A549 (cell line): Measurements from ENCODE around the gene ASB5. TPM values are rescaled to one million over a fixed set of nuclear protein-coding genes. Genes with fewer than 3 reads are reported as not detected.

ENCODE experiments used
- ATAC-seq, 2 experiments: fragments of 200-7000 bp in 1 of 2; fragments of >200 bp in 1 of 2; cut with Nextera tagmentation in 1 of 2; cut with Tn5 transposase in 1 of 2; 3 replicates each; pipeline versions ENCODE4 v1.8.0 to v1.9.1; 2018 to 2020; ENCODE audit warnings: mild to moderate bottlenecking in 1 of 2, moderate library complexity in 1 of 2
- CTCF ChIA-PET: fragments of 300-600 bp; sonication (Branson Sonifier 250); formaldehyde crosslinking; extraction: SDS; loops from one replicate; lab custom pipeline; 2021; ENCODE audit warnings: antibody characterized with exemption, inconsistent platforms; lab: Yijun Ruan, JAX
- POLR2A ChIA-PET: fragments of 350-600 bp; formaldehyde crosslinking; extraction: SDS; loops from one replicate; lab custom pipeline; 2021; ENCODE audit warnings: antibody characterized with exemption, inconsistent platforms; lab: Yijun Ruan, JAX
- DNase-seq, 2 experiments: peaks; one replicate each; pipeline versions ENCODE4 v3.0.0 to v3.0.0-alpha.2; 2011 to 2016; ENCODE audit warnings: low read depth in 1 of 2, low spot score in 1 of 2
- FAIRE-seq: peaks from 2 replicates; lab custom pipeline; 2011; peaks lifted over from hg19 to GRCh38; lab: Jason Lieb, UNC
- H3K27ac ChIP-seq, 2 experiments: fragments of >200 bp; sonication (Bioruptor Twin); formaldehyde crosslinking; 3 replicates each; pipeline ENCODE4 v1.5.1; 2016 to 2017
- H3K4me1 ChIP-seq: fragments of >200 bp; sonication (Bioruptor Twin); formaldehyde crosslinking; 3 replicates; pipeline ENCODE4 v1.6.1; 2016
- H3K4me2 ChIP-seq: fragments of >200 bp; sonication (Bioruptor Twin); formaldehyde crosslinking; 3 replicates; pipeline ENCODE4 v1.6.1; 2016
- H3K4me3 ChIP-seq: fragments of >200 bp; sonication (Bioruptor Twin); formaldehyde crosslinking; 3 replicates; pipeline ENCODE4 v1.5.1; 2016
- H3K9me3 ChIP-seq: fragments of >200 bp; sonication (Bioruptor Twin); formaldehyde crosslinking; 3 replicates; pipeline ENCODE4 v1.6.1; 2016
- BCL3 ChIP-seq: fragments of >200 bp; sonication (Bioruptor Twin); formaldehyde crosslinking; IDR thresholded peaks from 3 replicates; pipeline ENCODE4 v1.6.1; 2016
- CHD4 ChIP-seq: fragments of 200-600 bp; sonication (generic); IDR thresholded peaks from 2 replicates; pipeline ENCODE4 v1.6.1; 2016; ENCODE audit warnings: antibody characterized with exemption, mild to moderate bottlenecking, borderline replicate concordance
- E2F6 ChIP-seq: IDR thresholded peaks from 2 replicates; pipeline ENCODE4 v1.6.1; 2012; ENCODE audit warnings: low read depth, borderline replicate concordance
- EHMT2 ChIP-seq: fragments of 200-600 bp; sonication (generic); IDR thresholded peaks from 2 replicates; pipeline ENCODE4 v1.6.1; 2016; ENCODE audit warnings: antibody characterized with exemption, low read depth, mild to moderate bottlenecking, moderate library complexity
- FOSL2 ChIP-seq, 2 experiments: fragments of 450-650 bp in 1 of 2; fragments of >200 bp in 1 of 2; sonication (Bioruptor Twin) in 1 of 2; formaldehyde crosslinking; IDR thresholded peaks; 2 replicates each; pipeline versions ENCODE4 v1.5.0 to v1.6.1; 2016 to 2020; ENCODE audit warnings: mild to moderate bottlenecking in 1 of 2, moderate library complexity in 1 of 2
- FOXS1 ChIP-seq: fragments of 250-450 bp; sonication (Bioruptor Pico); IDR thresholded peaks from 2 replicates; pipeline ENCODE4 v1.5.0; 2020; ENCODE audit warnings: mild to moderate bottlenecking, moderate library complexity
- HEYL ChIP-seq: fragments of 250-450 bp; sonication (Bioruptor Pico); IDR thresholded peaks from 2 replicates; pipeline ENCODE4 v1.8.0; 2021; ENCODE audit warnings: mild to moderate bottlenecking, moderate library complexity
- HMGXB4 ChIP-seq: fragments of 250-450 bp; sonication (Bioruptor Pico); IDR thresholded peaks from 2 replicates; pipeline ENCODE4 v1.5.0; 2021; ENCODE audit warnings: mild to moderate bottlenecking, moderate library complexity, borderline replicate concordance
- HOXB5 ChIP-seq: fragments of 250-450 bp; sonication (Bioruptor Pico); IDR thresholded peaks from 2 replicates; pipeline ENCODE4 v1.5.0; 2020; ENCODE audit warnings: mild to moderate bottlenecking, moderate library complexity
- JUNB ChIP-seq: fragments of >200 bp; sonication (Bioruptor Twin); formaldehyde crosslinking; IDR thresholded peaks from 2 replicates; pipeline ENCODE4 v1.6.1; 2016
- KDM1A ChIP-seq: fragments of 200-600 bp; sonication (generic); IDR thresholded peaks from 2 replicates; pipeline ENCODE4 v1.6.1; 2016; ENCODE audit warnings: low read depth, mild to moderate bottlenecking
- KDM5A ChIP-seq: fragments of 200-600 bp; sonication (generic); IDR thresholded peaks from 2 replicates; pipeline ENCODE4 v1.6.1; 2016; ENCODE audit warnings: antibody characterized with exemption, mild to moderate bottlenecking
- MAFK ChIP-seq: fragments of 450-650 bp; IDR thresholded peaks from 2 replicates; pipeline ENCODE4 v1.6.1; 2014; ENCODE audit not compliant: partially characterized antibody
- MYC ChIP-seq: IDR thresholded peaks from 2 replicates; pipeline ENCODE4 v1.6.1; 2012; ENCODE audit warnings: mild to moderate bottlenecking, inconsistent platforms, low read length, improper control_type of control experiment, borderline replicate concordance
- PHF8 ChIP-seq: fragments of 200-600 bp; sonication (generic); IDR thresholded peaks from 2 replicates; pipeline ENCODE4 v1.6.1; 2016; ENCODE audit warnings: low read depth, mild to moderate bottlenecking, antibody characterized with exemption, moderate library complexity, borderline replicate concordance
- POLR2A ChIP-seq: IDR thresholded peaks from 2 replicates; pipeline ENCODE4 v1.6.1; 2012; ENCODE audit warnings: mild to moderate bottlenecking, low read length
- POLR2AphosphoS2 ChIP-seq: conservative IDR thresholded peaks from 2 replicates; pipeline ENCODE4 v1.6.1; 2012; ENCODE audit warnings: low read length, improper control_type of control experiment, inconsistent platforms
- RAD21 ChIP-seq, 2 experiments: fragments of >200 bp in 1 of 2; sonication (Bioruptor Twin) in 1 of 2; formaldehyde crosslinking in 1 of 2; IDR thresholded peaks in 1 of 2; conservative IDR thresholded peaks in 1 of 2; 2 replicates in 1 of 2; 3 replicates in 1 of 2; pipeline ENCODE4 v1.6.1; 2012 to 2018; ENCODE audit warnings: inconsistent platforms in 1 of 2
- RARB ChIP-seq: fragments of 250-450 bp; sonication (Bioruptor Pico); IDR thresholded peaks from 2 replicates; pipeline ENCODE4 v1.8.0; 2021; ENCODE audit warnings: mild to moderate bottlenecking, moderate library complexity
- REST ChIP-seq: fragments of 200-600 bp; sonication (generic); IDR thresholded peaks from 2 replicates; pipeline ENCODE4 v1.6.1; 2016; ENCODE audit warnings: antibody characterized with exemption, mild to moderate bottlenecking, moderate library complexity
- SMC3 ChIP-seq: fragments of >200 bp; sonication (Bioruptor Twin); formaldehyde crosslinking; IDR thresholded peaks from 3 replicates; pipeline ENCODE4 v1.6.1; 2018; ENCODE audit warnings: inconsistent platforms
- USF2 ChIP-seq: fragments of 450-650 bp; IDR thresholded peaks from 2 replicates; pipeline ENCODE4 v1.6.1; 2014; ENCODE audit warnings: antibody characterized with exemption
- ZSCAN20 ChIP-seq: fragments of 250-450 bp; sonication (Bioruptor Pico); IDR thresholded peaks from 2 replicates; pipeline ENCODE4 v1.8.0; 2022; ENCODE audit warnings: mild to moderate bottlenecking, moderate library complexity
- WGBS: methylation state at CpG from one replicate; pipeline ENCODE4 v1.1.6; 2017; ENCODE audit errors: missing lambda C conversion rate; 5-methylcytosine and 5-hydroxymethylcytosine counted together
- polyA plus RNA-seq, 4 experiments: library from polyadenylated mRNA; depleted of rRNA in 3 of 4; stranded (reverse); fragments of >200 nt; fragmentation: RNase III in 1 of 4; extraction: RNeasy Plus Mini Kit Qiagen cat#74134 plus additional on column Dnase treatment in 1 of 4; gene quantifications; 2 replicates in 3 of 4; 3 replicates in 1 of 4; pipeline ENCODE4 v1.2.3, GENCODE V29; 2011 to 2017

Gene ASB5
- polyA plus RNA-seq, 2 of the 4 experiments (the other 2 are of a cell fraction) = not detected

- DNase-seq = peak in 1 of 2 experiments; percentile 8
- ChIA-PET CTCF (no interaction called here), POLR2A (no interaction called here)
- peaks cover 38% of the 10 kb centered on the region for H3K4me1 ChIP-seq
- FAIRE-seq = no peak
- TF ChIP-seq POLR2AphosphoS2 = no peak
- no peak for TF ChIP-seq KDM1A
- no peak for TF ChIP-seq E2F6
- no peak for TF ChIP-seq RAD21 (conservative IDR thresholded peaks at IDR 0.05 in 1 of 2, IDR thresholded peaks at IDR 0.05 in 1 of 2)
- no peak for TF ChIP-seq HEYL (CRISPR knock-in tag)
- TF ChIP-seq ZSCAN20 (CRISPR knock-in tag) = no peak
- no peak for TF ChIP-seq POLR2A
- TF ChIP-seq EHMT2 = no peak
- TF ChIP-seq HOXB5 (CRISPR knock-in tag) = no peak
- no peak for TF ChIP-seq BCL3
- no peak for TF ChIP-seq MAFK
- TF ChIP-seq JUNB = no peak
- TF ChIP-seq REST = no peak
- no peak for TF ChIP-seq USF2
- no peak for TF ChIP-seq SMC3
- no peak for TF ChIP-seq PHF8
- H3K4me2 ChIP-seq = peak overlapping the region; percentile 20; the same call in 1 of the 3 replicates
- no peak for ATAC-seq
- H3K9me3 ChIP-seq = no peaks in the 10 kb centered on the region
- H3K4me3 ChIP-seq = no peak overlapping the region
- 0 out of 6 replicates have a peak overlapping the region, but pooled peaks of 1 of the 2 experiments have one; percentile 16 for H3K27ac ChIP-seq
These were observed 5.4 kb upstream of the ASB5 start for GRCh38 chr4:176274441-176274840.

- Histone ChIP-seq H3K4me2 (no peak overlapping the region), H3K9me3 (no peaks in the 10 kb centered on the region), H3K4me1 (peaks cover 38% of the 10 kb centered on the region), H3K4me3 (no peak overlapping the region), H3K27ac (no peak overlapping the region)
- TF ChIP-seq FOXS1 (CRISPR knock-in tag) (no peak), MYC (no peak)
- WGBS = 93% methylated on average over 4 of the region's 4 CpGs
- POLR2A ChIA-PET = no interaction called here
- CTCF ChIA-PET = no interaction called here
- ATAC-seq (no peak), FAIRE-seq (no peak), DNase-seq (no peak)
These were observed 4.7 kb upstream of the ASB5 start for GRCh38 chr4:176273736-176274135.

GRCh38 chr4:176272799-176273198 is 3.8 kb upstream of the ASB5 start:
- FAIRE-seq = no peak
- no peak overlapping the region for H3K4me2 ChIP-seq
- CTCF ChIA-PET = no interaction called here
- H3K9me3 ChIP-seq = no peaks in the 10 kb centered on the region
- H3K27ac ChIP-seq = peak overlapping the region in 1 of 2 experiments; percentile 35; a peak in 1 of 6 replicates
- POLR2A ChIA-PET = no interaction called here
- WGBS = 74% methylated on average over 2 of the region's 3 CpGs
- peaks cover 38% of the 10 kb centered on the region for H3K4me1 ChIP-seq
- ATAC-seq = no peak
- DNase-seq = peak in 1 of 2 experiments; percentile 12
- TF ChIP-seq FOSL2 (IDR thresholded peaks at IDR 0.05) (no peak), FOSL2 (CRISPR knock-in tag; IDR thresholded peaks at IDR 0.05) (no peak), HMGXB4 (CRISPR knock-in tag) (no peak), KDM5A (no peak), HEYL (CRISPR knock-in tag) (no peak), ZSCAN20 (CRISPR knock-in tag) (no peak), BCL3 (no peak), POLR2A (no peak), CHD4 (no peak), RARB (CRISPR knock-in tag) (no peak)
- H3K4me3 ChIP-seq = no peak overlapping the region
